Measurements from ENCODE around the gene OSMR.

The OSMR gene

GRCh38 chr5:38867032-38867398 is 21.2 kb downstream of the OSMR start:
- Histone ChIP-seq H3K4me1 (ENCODE audit: control insufficient read depth, low read length) (no peaks in the 10 kb centered on the region), H3K36me3 (ENCODE audit: control insufficient read depth, low read length) (no peaks in the 10 kb centered on the region), H3K79me2 (ENCODE audit: control insufficient read depth, low read length) (no peaks in the 10 kb centered on the region), H4K20me1 (ENCODE audit: control insufficient read depth, insufficient read depth, low read depth, low read length) (no peaks in the 10 kb centered on the region), H3K27me3 (ENCODE audit: control insufficient read depth, low read length) (no peaks in the 10 kb centered on the region), H3K9me2 (replicated peaks; ENCODE audit: control insufficient read depth, low read length) (no peaks in the 10 kb centered on the region; the same call in 1 of the 2 replicates), H3K9me3 (ENCODE audit: control insufficient read depth, insufficient read depth, low read length) (no peaks in the 10 kb centered on the region), H3K27ac (ENCODE audit: low read depth, low read length) (no peak overlapping the region), H3F3A (ENCODE audit: control insufficient read depth, insufficient read depth) (no peaks in the 10 kb centered on the region), H3K4me2 (ENCODE audit: low read length) (no peak overlapping the region), H3K4me3 (ENCODE audit: low read length) (no peak overlapping the region)
- no peak for TF ChIP-seq CTCF (IDR thresholded peaks at IDR 0.05; ENCODE audit: low read depth, low read length, poor library complexity, severe bottlenecking)
- TF ChIP-seq EZH2phosphoT487 (IDR thresholded peaks at IDR 0.05; ENCODE audit: borderline replicate concordance, low read length): no peak

GRCh38 chr5:38867416-38867815 is 21.6 kb downstream of the OSMR start:
- Histone ChIP-seq H3K9me3 (ENCODE audit: control insufficient read depth, insufficient read depth, low read length) (no peaks in the 10 kb centered on the region), H3K27me3 (ENCODE audit: control insufficient read depth, low read length) (no peaks in the 10 kb centered on the region), H3K4me3 (ENCODE audit: low read length) (no peak overlapping the region), H4K20me1 (ENCODE audit: control insufficient read depth, insufficient read depth, low read depth, low read length) (no peaks in the 10 kb centered on the region), H3K4me1 (ENCODE audit: control insufficient read depth, low read length) (no peaks in the 10 kb centered on the region), H3K27ac (ENCODE audit: low read depth, low read length) (no peak overlapping the region), H3K36me3 (ENCODE audit: control insufficient read depth, low read length) (no peaks in the 10 kb centered on the region), H3K4me2 (ENCODE audit: low read length) (no peak overlapping the region), H3K9me2 (replicated peaks; ENCODE audit: control insufficient read depth, low read length) (no peaks in the 10 kb centered on the region; the same call in 1 of the 2 replicates), H3F3A (ENCODE audit: control insufficient read depth, insufficient read depth) (no peaks in the 10 kb centered on the region), H3K79me2 (ENCODE audit: control insufficient read depth, low read length) (no peaks in the 10 kb centered on the region)
- TF ChIP-seq CTCF (IDR thresholded peaks at IDR 0.05; ENCODE audit: low read depth, low read length, poor library complexity, severe bottlenecking): no peak

GRCh38 chr5:38870595-38870994 is 24.8 kb downstream of the OSMR start:
- TF ChIP-seq EZH2phosphoT487 (IDR thresholded peaks at IDR 0.05; ENCODE audit: borderline replicate concordance, low read length) (no peak), CTCF (IDR thresholded peaks at IDR 0.05; ENCODE audit: low read depth, low read length, poor library complexity, severe bottlenecking) (no peak)
- H3K27ac ChIP-seq (ENCODE audit: low read depth, low read length): no peak overlapping the region
- no peak overlapping the region for H3K4me3 ChIP-seq (ENCODE audit: low read length)
- no peaks in the 10 kb centered on the region for H4K20me1 ChIP-seq (ENCODE audit: control insufficient read depth, insufficient read depth, low read depth, low read length)
- H3F3A ChIP-seq (ENCODE audit: control insufficient read depth, insufficient read depth): no peaks in the 10 kb centered on the region
- H3K9me3 ChIP-seq (ENCODE audit: control insufficient read depth, insufficient read depth, low read length): no peaks in the 10 kb centered on the region
- H3K27me3 ChIP-seq (ENCODE audit: control insufficient read depth, low read length): no peaks in the 10 kb centered on the region
- H3K4me1 ChIP-seq (ENCODE audit: control insufficient read depth, low read length): no peaks in the 10 kb centered on the region
- no peaks in the 10 kb centered on the region; the same call in 1 of the 2 replicates for H3K9me2 ChIP-seq (replicated peaks; ENCODE audit: control insufficient read depth, low read length)
- no peak overlapping the region for H3K4me2 ChIP-seq (ENCODE audit: low read length)
- no peaks in the 10 kb centered on the region for H3K36me3 ChIP-seq (ENCODE audit: control insufficient read depth, low read length)
- H3K79me2 ChIP-seq (ENCODE audit: control insufficient read depth, low read length): no peaks in the 10 kb centered on the region
